Fibroblast of lung (primary cell): Measurements from ENCODE around the gene ANKRD44. TPM values are rescaled to one million over a fixed set of nuclear protein-coding genes. Genes with fewer than 3 reads are reported as not detected.

ENCODE experiments used
- DNase-seq, 2 donors: peaks; one replicate each; pipeline versions ENCODE4 v3.0.0 to v3.0.0-alpha.2; 2010; ENCODE audit warnings: low read depth in 2 of 2
- H2AFZ ChIP-seq: 2 replicates; pipeline ENCODE4 v1.5.1; 2012; ENCODE audit warnings: low read length, control low read depth, inconsistent platforms
- H3K27ac ChIP-seq: 2 replicates; pipeline ENCODE4 v1.5.1; 2011; ENCODE audit warnings: low read length, control low read depth; ENCODE audit not compliant: insufficient read depth
- H3K27me3 ChIP-seq: 2 replicates; pipeline ENCODE4 v1.5.1; 2011; ENCODE audit warnings: mild to moderate bottlenecking, low read length; ENCODE audit not compliant: control insufficient read depth, insufficient read depth
- H3K36me3 ChIP-seq: 2 replicates; pipeline ENCODE4 v1.5.1; 2011; ENCODE audit warnings: low read length; ENCODE audit not compliant: control insufficient read depth, insufficient read depth
- H3K4me1 ChIP-seq: 2 replicates; pipeline ENCODE4 v1.5.1; 2011; ENCODE audit warnings: low read length; ENCODE audit not compliant: control insufficient read depth, insufficient read depth; ENCODE audit errors: extremely low read depth
- H3K4me2 ChIP-seq: 2 replicates; pipeline ENCODE4 v1.5.1; 2011; ENCODE audit warnings: low read length, control low read depth; ENCODE audit not compliant: insufficient read depth; ENCODE audit errors: extremely low read depth
- H3K4me3 ChIP-seq, 4 experiments: fragments of 200-600 bp in 1 of 4; sonication (generic) in 1 of 4; replicated peaks in 1 of 4; 2 replicates each; pipeline ENCODE4 v1.5.1; 2011 to 2016; ENCODE audit warnings: low read length in 4 of 4, low read depth in 3 of 4, mild to moderate bottlenecking in 3 of 4, control low read depth in 2 of 4, inconsistent platforms in 1 of 4, mixed read lengths in 1 of 4; ENCODE audit not compliant: insufficient read depth in 1 of 4; ENCODE audit errors: control extremely low read depth in 1 of 4
- H3K79me2 ChIP-seq: 2 replicates; pipeline ENCODE4 v1.5.1; 2012; ENCODE audit warnings: mild to moderate bottlenecking, low read length, inconsistent platforms; ENCODE audit not compliant: control insufficient read depth, insufficient read depth
- H3K9ac ChIP-seq: 2 replicates; pipeline ENCODE4 v1.5.1; 2011; ENCODE audit warnings: mild to moderate bottlenecking, low read length, control low read depth; ENCODE audit not compliant: insufficient read depth
- H3K9me3 ChIP-seq: 2 replicates; pipeline ENCODE4 v1.5.1; 2012; ENCODE audit warnings: low read depth, low read length; ENCODE audit not compliant: control insufficient read depth, insufficient read depth
- H4K20me1 ChIP-seq: 2 replicates; pipeline ENCODE4 v1.5.1; 2011; ENCODE audit warnings: low read length; ENCODE audit not compliant: control insufficient read depth, insufficient read depth; ENCODE audit errors: extremely low read depth
- CTCF ChIP-seq, 2 donors: IDR thresholded peaks in 1 of 2; conservative IDR thresholded peaks in 1 of 2; 1 replicate in 1 of 2; 2 replicates in 1 of 2; pipeline ENCODE4 v1.5.1; 2011 to 2012; ENCODE audit warnings: low read length in 2 of 2, control low read depth in 1 of 2, inconsistent platforms in 1 of 2, low read depth in 1 of 2, mild to moderate bottlenecking in 1 of 2
- EZH2 ChIP-seq: IDR thresholded peaks from 2 replicates; pipeline ENCODE4 v1.5.1; 2012; ENCODE audit warnings: low read length, control low read depth, mild to moderate bottlenecking; ENCODE audit errors: missing control alignments
- polyA plus RNA-seq, 2 donors: library from polyadenylated mRNA; depleted of rRNA in 1 of 2; stranded (reverse) in 1 of 2; unstranded in 1 of 2; fragments of >200 nt; gene quantifications; 2 replicates each; pipeline ENCODE4 v1.2.1, GENCODE V29; 2011 to 2012; ENCODE audit warnings: missing spikeins in 1 of 2
- total RNA-seq: library from RNA; depleted of rRNA; stranded (reverse); fragments of >200 nt; gene quantifications from 2 replicates; pipeline ENCODE4 v1.2.1, GENCODE V29; 2014

Gene ANKRD44
- total and polyA plus RNA-seq, 2 donors (not counting 1 experiment from before 2014, with no cell fraction given) = 7.6 to 9.7 TPM

- Histone ChIP-seq H3K27ac (no peak overlapping the region), H3K4me1 (peaks cover 5% of the 10 kb centered on the region), H4K20me1 (no peaks in the 10 kb centered on the region), H3K4me2 (no peak overlapping the region), H3K36me3 (no peaks in the 10 kb centered on the region), H2AFZ (no peak overlapping the region), H3K9me3 (no peaks in the 10 kb centered on the region), H3K4me3 (no peak overlapping the region), H3K79me2 (no peaks in the 10 kb centered on the region), H3K9ac (no peak overlapping the region), H3K27me3 (no peaks in the 10 kb centered on the region)
- peak in 1 of 2 donors; percentile 35 for DNase-seq
- TF ChIP-seq CTCF (conservative IDR thresholded peaks at IDR 0.05 in 1 of 2, IDR thresholded peaks at IDR 0.05 in 1 of 2; ENCODE audit: low read depth in 1 of 2, low read length in 2 of 2) (no peak), EZH2 (no peak)
Observed at GRCh38 chr2:197306696-197307040, 3.9 kb downstream of the ANKRD44 start.

GRCh38 chr2:197306024-197306695, 4.4 kb downstream of the ANKRD44 start:
- no peak overlapping the region for H3K4me3 ChIP-seq
- TF ChIP-seq CTCF (conservative IDR thresholded peaks at IDR 0.05 in 1 of 2, IDR thresholded peaks at IDR 0.05 in 1 of 2; ENCODE audit: low read depth in 1 of 2, low read length in 2 of 2) (no peak), EZH2 (no peak)
- no peaks in the 10 kb centered on the region for H3K27me3 ChIP-seq
- no peak overlapping the region for H2AFZ ChIP-seq
- H3K27ac ChIP-seq = no peak overlapping the region
- peaks cover 2% of the 10 kb centered on the region for H3K4me1 ChIP-seq
- no peaks in the 10 kb centered on the region for H3K9me3 ChIP-seq
- H4K20me1 ChIP-seq = no peaks in the 10 kb centered on the region
- no peaks in the 10 kb centered on the region for H3K36me3 ChIP-seq
- H3K9ac ChIP-seq = no peak overlapping the region
- H3K4me2 ChIP-seq = no peak overlapping the region
- no peaks in the 10 kb centered on the region for H3K79me2 ChIP-seq
- no peak for DNase-seq

GRCh38 chr2:197304556-197305011, 6.0 kb downstream of the ANKRD44 start:
- Histone ChIP-seq H3K9me3 (no peaks in the 10 kb centered on the region), H3K4me3 (no peak overlapping the region), H3K27ac (no peak overlapping the region), H2AFZ (no peak overlapping the region), H3K27me3 (no peaks in the 10 kb centered on the region), H3K4me1 (no peaks in the 10 kb centered on the region), H3K36me3 (no peaks in the 10 kb centered on the region), H3K9ac (no peak overlapping the region), H4K20me1 (no peaks in the 10 kb centered on the region), H3K79me2 (no peaks in the 10 kb centered on the region), H3K4me2 (no peak overlapping the region)
- TF ChIP-seq EZH2 = no peak
- DNase-seq = no peak
